ENCODE measurements around the gene TXLNG. TPM values are rescaled to one million over a fixed set of nuclear protein-coding genes. Genes with fewer than 3 reads are reported as not detected.
"Not testable (repeated sequence)": the region's sequence is repeated elsewhere in the genome, so short reads cannot be mapped to it uniquely, and the experiment has no call there.

TXLNG gene
- total RNA-seq, 2 donors from 2014 or later = 8.8 to 11.3 TPM

DNA sequence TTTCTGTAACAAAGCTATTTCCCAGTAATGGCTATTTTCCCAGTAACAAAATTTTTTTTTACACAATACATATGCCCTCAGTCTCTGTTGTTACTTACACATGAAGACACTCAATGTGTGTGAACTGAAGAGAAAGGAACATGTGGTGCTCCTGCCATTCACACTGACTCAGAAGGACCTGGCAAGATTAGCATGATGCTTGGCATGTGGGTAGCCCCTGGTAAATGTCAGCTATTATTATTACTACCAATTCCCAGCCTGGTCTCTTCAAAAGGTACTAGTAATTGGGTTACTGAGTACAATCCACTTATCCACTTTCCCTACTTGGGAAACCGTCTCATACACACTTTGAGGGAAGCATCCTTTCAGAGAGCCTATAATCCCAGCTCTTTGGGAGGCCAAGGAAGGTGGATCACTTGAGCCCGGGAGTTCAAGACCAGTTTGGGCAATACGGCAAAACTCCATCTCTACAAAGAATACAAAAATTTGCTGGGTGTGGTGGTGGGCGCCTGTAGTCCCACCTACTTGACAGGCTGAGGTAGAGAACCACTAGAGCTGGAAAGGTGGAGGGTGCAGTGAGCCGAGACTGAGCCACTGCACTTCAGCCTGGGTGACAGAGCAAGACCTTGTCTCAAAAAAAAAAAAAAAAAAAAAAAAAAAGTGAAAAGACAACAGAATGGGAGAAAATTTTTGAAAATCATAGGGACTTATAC, 69.3 kb downstream of the TXLNG start:
- intact Hi-C loops (cut with DNase I) = no loop called here
- H3K36me3 ChIP-seq = no peaks in the 10 kb centered on the region
- H3K4me3 ChIP-seq = no peak overlapping the region
- no peaks in the 10 kb centered on the region for H3K9me3 ChIP-seq
- H3K27ac ChIP-seq = no peak overlapping the region
- no peak overlapping the region for H3K9ac ChIP-seq (ENCODE audit: low read depth in 2 of 2, low read length in 2 of 2)
- TF ChIP-seq, protein P1, sequence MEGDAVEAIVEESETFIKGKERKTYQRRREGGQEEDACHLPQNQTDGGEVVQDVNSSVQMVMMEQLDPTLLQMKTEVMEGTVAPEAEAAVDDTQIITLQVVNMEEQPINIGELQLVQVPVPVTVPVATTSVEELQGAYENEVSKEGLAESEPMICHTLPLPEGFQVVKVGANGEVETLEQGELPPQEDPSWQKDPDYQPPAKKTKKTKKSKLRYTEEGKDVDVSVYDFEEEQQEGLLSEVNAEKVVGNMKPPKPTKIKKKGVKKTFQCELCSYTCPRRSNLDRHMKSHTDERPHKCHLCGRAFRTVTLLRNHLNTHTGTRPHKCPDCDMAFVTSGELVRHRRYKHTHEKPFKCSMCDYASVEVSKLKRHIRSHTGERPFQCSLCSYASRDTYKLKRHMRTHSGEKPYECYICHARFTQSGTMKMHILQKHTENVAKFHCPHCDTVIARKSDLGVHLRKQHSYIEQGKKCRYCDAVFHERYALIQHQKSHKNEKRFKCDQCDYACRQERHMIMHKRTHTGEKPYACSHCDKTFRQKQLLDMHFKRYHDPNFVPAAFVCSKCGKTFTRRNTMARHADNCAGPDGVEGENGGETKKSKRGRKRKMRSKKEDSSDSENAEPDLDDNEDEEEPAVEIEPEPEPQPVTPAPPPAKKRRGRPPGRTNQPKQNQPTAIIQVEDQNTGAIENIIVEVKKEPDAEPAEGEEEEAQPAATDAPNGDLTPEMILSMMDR (IDR thresholded peaks at IDR 0.05) = no peak
- H3K27me3 ChIP-seq = no peaks in the 10 kb centered on the region
- no peaks in the 10 kb centered on the region for H3K4me1 ChIP-seq
- DNase-seq = no peak

DNA sequence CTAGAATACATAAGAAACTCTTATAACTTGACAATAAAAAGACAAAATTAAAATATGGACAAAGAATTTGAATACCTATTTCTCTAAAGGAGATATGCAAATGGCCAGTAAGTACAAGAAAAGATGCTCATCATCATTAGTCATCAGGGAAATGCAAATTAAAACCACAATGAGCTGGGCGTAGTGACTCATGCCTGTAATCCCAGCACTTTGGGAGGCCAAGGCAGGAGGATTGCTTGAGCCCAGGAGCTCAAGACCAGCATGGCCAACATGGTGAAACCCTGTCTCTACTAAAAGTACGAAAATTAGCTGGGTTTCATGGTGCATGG, 69.8 kb downstream of the TXLNG start:
- H3K4me3 ChIP-seq; intact Hi-C loops (cut with DNase I); H3K36me3 ChIP-seq; H3K27me3 ChIP-seq; H3K4me1 ChIP-seq; H3K9ac ChIP-seq (ENCODE audit: low read depth in 2 of 2, low read length in 2 of 2); H3K9me3 ChIP-seq; DNase-seq; H3K27ac ChIP-seq: not testable (repeated sequence)

DNA sequence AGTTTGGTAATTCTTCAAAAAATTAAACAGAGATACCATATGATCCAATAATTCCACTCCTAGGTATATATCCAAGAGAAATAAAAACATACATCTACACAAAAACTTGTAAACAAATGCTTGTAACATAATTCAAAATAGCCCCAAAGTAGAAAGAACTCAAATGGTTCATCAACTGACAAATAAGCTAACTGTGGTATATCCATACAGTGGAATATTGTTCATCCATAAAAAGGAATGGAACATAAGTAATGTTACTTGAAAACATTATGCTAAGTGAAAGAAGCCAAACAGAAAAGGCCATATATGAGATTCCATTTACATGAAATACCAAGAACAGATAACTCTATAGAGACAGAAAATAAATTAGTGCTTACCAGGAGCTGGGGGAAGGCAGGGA, 70.5 kb downstream of the TXLNG start:
- Histone ChIP-seq H3K36me3 (no peaks in the 10 kb centered on the region), H3K27me3 (no peaks in the 10 kb centered on the region), H3K27ac (no peak overlapping the region), H3K9me3 (no peaks in the 10 kb centered on the region), H3K9ac (ENCODE audit: low read depth in 2 of 2, low read length in 2 of 2) (no peak overlapping the region), H3K4me3 (no peak overlapping the region), H3K4me1 (no peaks in the 10 kb centered on the region)
- intact Hi-C loops (cut with DNase I) = no loop called here
- TF ChIP-seq, protein P1 (IDR thresholded peaks at IDR 0.05) = no peak
- DNase-seq = no peak

DNA sequence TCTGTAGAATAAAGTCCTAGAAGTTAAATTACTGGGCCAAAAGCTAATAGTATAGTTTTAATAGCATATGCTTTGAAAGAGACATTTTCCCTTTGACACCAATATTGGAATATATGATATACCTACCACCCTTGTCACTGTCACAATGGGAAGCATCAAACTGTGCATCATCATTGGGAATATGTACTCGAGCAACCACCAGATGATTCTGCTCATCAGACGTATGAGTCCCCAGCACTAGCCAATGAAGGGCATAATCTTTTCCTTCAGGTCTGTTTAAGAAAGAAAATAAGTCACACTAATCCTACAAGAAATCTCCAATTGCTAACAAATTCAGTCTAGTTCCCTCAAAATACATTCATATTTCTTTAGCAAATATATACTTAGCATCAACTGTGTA, 76.6 kb downstream of the TXLNG start:
- no peaks in the 10 kb centered on the region for H3K9me3 ChIP-seq
- no peak overlapping the region for H3K4me3 ChIP-seq
- no peak overlapping the region for H3K9ac ChIP-seq (ENCODE audit: low read depth in 2 of 2, low read length in 2 of 2)
- intact Hi-C loops (cut with DNase I) = no loop called here
- H3K27me3 ChIP-seq = no peaks in the 10 kb centered on the region
- TF ChIP-seq, protein P1 (IDR thresholded peaks at IDR 0.05) = no peak
- no peaks in the 10 kb centered on the region for H3K36me3 ChIP-seq
- no peaks in the 10 kb centered on the region for H3K4me1 ChIP-seq
- no peak overlapping the region for H3K27ac ChIP-seq
- no peak for DNase-seq

DNA sequence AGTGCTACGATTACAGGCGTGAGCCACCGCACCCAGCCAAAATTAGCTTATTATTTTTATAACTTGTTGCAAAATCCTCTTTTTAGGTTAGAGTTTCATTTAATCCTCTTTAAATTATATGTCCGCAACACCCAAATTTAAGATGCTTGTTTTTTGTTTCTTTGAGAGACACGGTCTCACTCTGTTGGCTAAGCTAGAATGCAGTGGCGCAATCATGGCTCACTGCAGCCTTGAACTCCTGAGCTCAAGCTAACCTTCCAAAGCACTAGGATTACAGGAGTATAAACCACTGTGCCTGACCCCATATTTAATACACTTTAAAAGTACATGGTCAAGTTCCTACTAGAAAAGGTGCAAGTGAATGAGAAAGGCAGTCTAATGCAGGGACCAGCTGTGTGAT, 81.7 kb downstream of the TXLNG start:
- no peaks in the 10 kb centered on the region for H3K9me3 ChIP-seq
- no peak overlapping the region for H3K27ac ChIP-seq
- TF ChIP-seq, protein P1 (IDR thresholded peaks at IDR 0.05) = no peak
- H3K4me1 ChIP-seq = peaks cover 4% of the 10 kb centered on the region
- H3K4me3 ChIP-seq = no peak overlapping the region
- no peak for DNase-seq
- peak overlapping the region in 1 of 2 donors; percentile 12 for H3K9ac ChIP-seq (ENCODE audit: low read depth in 2 of 2, low read length in 2 of 2)
- H3K36me3 ChIP-seq = no peaks in the 10 kb centered on the region
- H3K27me3 ChIP-seq = no peaks in the 10 kb centered on the region
- intact Hi-C loops (cut with DNase I) = no loop called here

DNA sequence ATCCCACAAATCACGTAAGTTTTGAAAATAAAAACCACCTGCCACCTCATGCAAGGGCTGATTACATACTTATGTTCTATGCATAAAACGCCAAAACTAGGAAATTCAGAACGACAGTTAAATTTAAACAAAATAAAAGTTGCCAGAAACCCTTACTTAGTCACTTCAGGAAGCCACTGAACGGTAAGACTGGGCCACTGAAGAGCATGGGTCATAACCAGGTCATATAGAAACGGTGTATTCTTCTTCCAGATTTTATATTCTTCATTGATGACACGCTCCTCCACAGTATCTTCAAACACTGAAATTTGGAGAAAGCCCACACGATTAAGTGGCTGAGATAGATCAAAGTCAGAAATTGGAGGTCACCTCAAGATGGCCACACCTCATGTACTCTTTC, 82.7 kb downstream of the TXLNG start:
- H3K4me1 ChIP-seq = peaks cover 4% of the 10 kb centered on the region
- H3K9ac ChIP-seq (ENCODE audit: low read depth in 2 of 2, low read length in 2 of 2) = peak overlapping the region; percentile 70 to 81
- no peak for DNase-seq
- no peaks in the 10 kb centered on the region for H3K27me3 ChIP-seq
- no peak overlapping the region for H3K27ac ChIP-seq
- peak overlapping the region; percentile 54 for H3K4me3 ChIP-seq
- no peaks in the 10 kb centered on the region for H3K9me3 ChIP-seq
- TF ChIP-seq, protein P1 (IDR thresholded peaks at IDR 0.05) = no peak
- intact Hi-C loops (cut with DNase I) = no loop called here
- no peaks in the 10 kb centered on the region for H3K36me3 ChIP-seq
